ENCODE data around the gene PCMTD2. TPM values are rescaled to one million over a fixed set of nuclear protein-coding genes. Genes with fewer than 3 reads are reported as not detected.

PCMTD2 gene
- total and polyA plus RNA-seq, 2 of the 13 experiments (the other 11 are each of a cell fraction or from before 2014, with no cell fraction given) = 47.0 to 76.9 TPM

DNA sequence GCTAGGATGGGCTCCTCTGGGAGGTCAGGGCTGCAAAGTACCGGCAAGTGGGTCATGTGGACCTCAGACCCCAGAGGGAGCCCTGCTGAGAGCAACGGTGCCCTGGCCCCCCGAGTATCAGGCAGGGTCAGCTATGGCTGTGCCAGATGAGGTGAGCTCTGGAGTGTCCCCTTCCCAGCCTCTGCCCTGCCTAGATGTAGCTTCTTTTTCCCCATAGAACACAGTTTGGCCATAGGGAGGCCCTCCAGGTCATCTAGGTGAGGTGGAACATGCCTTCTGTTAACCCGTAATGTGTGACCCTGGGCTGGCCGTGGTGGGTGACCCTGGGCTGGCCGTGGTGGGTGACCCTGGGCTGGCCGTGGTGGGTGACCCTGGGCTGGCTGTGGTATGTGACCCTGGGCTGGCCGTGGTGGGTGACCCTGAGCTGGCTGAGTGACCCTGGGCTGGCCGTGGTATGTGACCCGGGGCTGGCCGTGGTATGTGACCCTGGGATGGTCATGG, 21.2 kb upstream of the PCMTD2 start (continued):
- TF ChIP-seq HNF4G (IDR thresholded peaks at IDR 0.05; ENCODE audit: borderline replicate concordance, low read depth, low read length) (no peak), HNF4G (CRISPR knock-in tag; IDR thresholded peaks at IDR 0.05; ENCODE audit: borderline replicate concordance, low read depth) (peak; percentile 77; the same call in 1 of the 2 replicates), ZNF10 (CRISPR knock-in tag; IDR thresholded peaks at IDR 0.05; ENCODE audit: borderline replicate concordance, low read depth) (no peak), ZNF451 (CRISPR knock-in tag; IDR thresholded peaks at IDR 0.05) (peak; percentile 53; the same call in 1 of the 2 replicates), NRL (CRISPR knock-in tag; IDR thresholded peaks at IDR 0.05; ENCODE audit: borderline replicate concordance) (peak; percentile 40; the same call in 1 of the 2 replicates), NR2F1 (CRISPR knock-in tag; IDR thresholded peaks at IDR 0.05) (peak in 1 of 2 experiments; percentile 82; a peak in 2 of 4 replicates), KDM3A (CRISPR knock-in tag; IDR thresholded peaks at IDR 0.05; ENCODE audit: low read depth) (no peak), AKAP8 (CRISPR knock-in tag; IDR thresholded peaks at IDR 0.05) (0 out of 2 replicates have a peak, but pooled peaks have one; percentile 41), ZSCAN21 (CRISPR knock-in tag; IDR thresholded peaks at IDR 0.05; ENCODE audit: borderline replicate concordance) (peak; percentile 58; the same call in 1 of the 2 replicates), TBL1XR1 (IDR thresholded peaks at IDR 0.05; ENCODE audit: borderline replicate concordance, low read length, partially characterized antibody) (peak; percentile 78), ZNF782 (CRISPR knock-in tag; IDR thresholded peaks at IDR 0.05; ENCODE audit: borderline replicate concordance) (0 out of 2 replicates have a peak, but pooled peaks have one; percentile 42), ZFX (CRISPR knock-in tag; IDR thresholded peaks at IDR 0.05; ENCODE audit: low read depth) (0 out of 2 replicates have a peak, but pooled peaks have one; percentile 17), ZNF788 (CRISPR knock-in tag; IDR thresholded peaks at IDR 0.05; ENCODE audit: borderline replicate concordance) (peak; percentile 70), SOX6 (IDR thresholded peaks at IDR 0.05) (no peak), SOX6 (CRISPR knock-in tag; IDR thresholded peaks at IDR 0.05) (peak; percentile 63), ZSCAN29 (CRISPR knock-in tag; conservative IDR thresholded peaks at IDR 0.05) (no peak), MTA1 (CRISPR knock-in tag; IDR thresholded peaks at IDR 0.05; ENCODE audit: borderline replicate concordance) (peak; percentile 98), POGZ (CRISPR knock-in tag; IDR thresholded peaks at IDR 0.05) (peak; percentile 72), DR1 (CRISPR knock-in tag; IDR thresholded peaks at IDR 0.05) (no peak), ZNF747 (CRISPR knock-in tag; IDR thresholded peaks at IDR 0.05; ENCODE audit: borderline replicate concordance) (0 out of 2 replicates have a peak, but pooled peaks have one; percentile 43), TARDBP (CRISPR knock-in tag; IDR thresholded peaks at IDR 0.05) (no peak), JARID2 (CRISPR knock-in tag; IDR thresholded peaks at IDR 0.05; ENCODE audit: insufficient replicate concordance) (no peak), TBX2 (CRISPR knock-in tag; IDR thresholded peaks at IDR 0.05; ENCODE audit: borderline replicate concordance) (peak; percentile 76), MAFK (conservative IDR thresholded peaks at IDR 0.05 in 1 of 2, IDR thresholded peaks at IDR 0.05 in 1 of 2; ENCODE audit: low read length in 2 of 2) (no peak)
- TF ChIP-seq, protein P1, sequence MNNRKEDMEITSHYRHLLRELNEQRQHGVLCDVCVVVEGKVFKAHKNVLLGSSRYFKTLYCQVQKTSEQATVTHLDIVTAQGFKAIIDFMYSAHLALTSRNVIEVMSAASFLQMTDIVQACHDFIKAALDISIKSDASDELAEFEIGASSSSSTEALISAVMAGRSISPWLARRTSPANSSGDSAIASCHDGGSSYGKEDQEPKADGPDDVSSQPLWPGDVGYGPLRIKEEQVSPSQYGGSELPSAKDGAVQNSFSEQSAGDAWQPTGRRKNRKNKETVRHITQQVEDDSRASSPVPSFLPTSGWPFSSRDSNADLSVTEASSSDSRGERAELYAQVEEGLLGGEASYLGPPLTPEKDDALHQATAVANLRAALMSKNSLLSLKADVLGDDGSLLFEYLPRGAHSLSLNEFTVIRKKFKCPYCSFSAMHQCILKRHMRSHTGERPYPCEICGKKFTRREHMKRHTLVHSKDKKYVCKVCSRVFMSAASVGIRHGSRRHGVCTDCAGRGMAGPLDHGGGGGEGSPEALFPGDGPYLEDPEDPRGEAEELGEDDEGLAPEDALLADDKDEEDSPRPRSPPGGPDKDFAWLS (CRISPR knock-in tag; IDR thresholded peaks at IDR 0.05; ENCODE audit: borderline replicate concordance) = 0 out of 2 replicates have a peak, but pooled peaks have one; percentile 69
- TF ChIP-seq, protein P2, sequence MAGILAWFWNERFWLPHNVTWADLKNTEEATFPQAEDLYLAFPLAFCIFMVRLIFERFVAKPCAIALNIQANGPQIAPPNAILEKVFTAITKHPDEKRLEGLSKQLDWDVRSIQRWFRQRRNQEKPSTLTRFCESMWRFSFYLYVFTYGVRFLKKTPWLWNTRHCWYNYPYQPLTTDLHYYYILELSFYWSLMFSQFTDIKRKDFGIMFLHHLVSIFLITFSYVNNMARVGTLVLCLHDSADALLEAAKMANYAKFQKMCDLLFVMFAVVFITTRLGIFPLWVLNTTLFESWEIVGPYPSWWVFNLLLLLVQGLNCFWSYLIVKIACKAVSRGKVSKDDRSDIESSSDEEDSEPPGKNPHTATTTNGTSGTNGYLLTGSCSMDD (CRISPR knock-in tag; IDR thresholded peaks at IDR 0.05) = no peak
- TF ChIP-seq, protein P3, sequence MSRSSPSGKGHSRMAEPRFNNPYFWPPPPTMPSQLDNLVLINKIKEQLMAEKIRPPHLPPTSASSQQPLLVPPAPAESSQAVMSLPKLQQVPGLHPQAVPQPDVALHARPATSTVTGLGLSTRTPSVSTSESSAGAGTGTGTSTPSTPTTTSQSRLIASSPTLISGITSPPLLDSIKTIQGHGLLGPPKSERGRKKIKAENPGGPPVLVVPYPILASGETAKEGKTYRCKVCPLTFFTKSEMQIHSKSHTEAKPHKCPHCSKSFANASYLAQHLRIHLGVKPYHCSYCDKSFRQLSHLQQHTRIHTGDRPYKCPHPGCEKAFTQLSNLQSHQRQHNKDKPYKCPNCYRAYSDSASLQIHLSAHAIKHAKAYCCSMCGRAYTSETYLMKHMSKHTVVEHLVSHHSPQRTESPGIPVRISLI (CRISPR knock-in tag; IDR thresholded peaks at IDR 0.05; ENCODE audit: borderline replicate concordance) = 0 out of 2 replicates have a peak, but pooled peaks have one; percentile 39
